Measurements from ENCODE around the gene PLA2G3.

The PLA2G3 gene

GRCh38 chr22:31096657-31097279 is 43.5 kb downstream of the PLA2G3 start:
- DNase-seq (ENCODE audit: extremely low read depth, low read depth), result no peak
- TF ChIP-seq CTCF (IDR thresholded peaks at IDR 0.05; ENCODE audit: low read depth, low read length), result no peak

GRCh38 chr22:31095637-31096249 is 44.6 kb downstream of the PLA2G3 start:
- DNase-seq (ENCODE audit: extremely low read depth, low read depth), result no peak
- no peak for TF ChIP-seq CTCF (IDR thresholded peaks at IDR 0.05; ENCODE audit: low read depth, low read length)

- TF ChIP-seq CTCF (IDR thresholded peaks at IDR 0.05; ENCODE audit: low read depth, low read length), result no peak
- DNase-seq (ENCODE audit: extremely low read depth, low read depth), result no peak
These were observed 45.6 kb downstream of the PLA2G3 start for GRCh38 chr22:31094741-31095140.

- DNase-seq (ENCODE audit: extremely low read depth, low read depth), result no peak
- no peak for TF ChIP-seq CTCF (IDR thresholded peaks at IDR 0.05; ENCODE audit: low read depth, low read length)
These were observed 46.2 kb downstream of the PLA2G3 start for GRCh38 chr22:31094021-31094551.

- TF ChIP-seq CTCF (IDR thresholded peaks at IDR 0.05; ENCODE audit: low read depth, low read length), result no peak
- DNase-seq (ENCODE audit: extremely low read depth, low read depth), result no peak
These were observed 47.0 kb downstream of the PLA2G3 start for GRCh38 chr22:31093086-31093850.

GRCh38 chr22:31092161-31092560 is 48.1 kb downstream of the PLA2G3 start:
- DNase-seq (ENCODE audit: extremely low read depth, low read depth), result no peak
- no peak for TF ChIP-seq CTCF (IDR thresholded peaks at IDR 0.05; ENCODE audit: low read depth, low read length)

All from AG09319 (cell line).